Measurements from ENCODE around the gene CRYBA2.

Gene CRYBA2

GRCh38 chr2:219009294-219009693 is 16.1 kb upstream of the CRYBA2 start:
- Histone ChIP-seq H3K36me3 (ENCODE audit: low read length) (no peaks in the 10 kb centered on the region), H3K79me2 (ENCODE audit: insufficient read depth, low read length) (no peaks in the 10 kb centered on the region), H3K4me3 (ENCODE audit: insufficient read depth, low read length, poor library complexity, severe bottlenecking) (no peak overlapping the region), H3K27ac (ENCODE audit: low read depth, low read length) (no peak overlapping the region), H4K20me1 (ENCODE audit: low read depth, low read length) (no peaks in the 10 kb centered on the region), H2AFZ (ENCODE audit: low read depth, low read length, severe bottlenecking) (no peak overlapping the region), H3K9me3 (ENCODE audit: insufficient read depth, low read length) (no peaks in the 10 kb centered on the region), H3K4me2 (ENCODE audit: low read depth, low read length, poor library complexity, severe bottlenecking) (no peak overlapping the region), H3K9me2 (replicated peaks; ENCODE audit: insufficient read depth, low read length) (no peaks in the 10 kb centered on the region), H3K9ac (ENCODE audit: low read length) (no peak overlapping the region), H3F3A (ENCODE audit: insufficient read depth) (no peaks in the 10 kb centered on the region), H3K27me3 (ENCODE audit: low read length) (no peaks in the 10 kb centered on the region)
- no peak for TF ChIP-seq CTCF (IDR thresholded peaks at IDR 0.05; ENCODE audit: insufficient read depth, low read length, poor library complexity, severe bottlenecking)
- TF ChIP-seq EZH2phosphoT487 (conservative IDR thresholded peaks at IDR 0.05; ENCODE audit: low read length) = no peak

GRCh38 chr2:219003979-219004378 is 10.8 kb upstream of the CRYBA2 start:
- no peaks in the 10 kb centered on the region for H3K36me3 ChIP-seq (ENCODE audit: low read length)
- no peak overlapping the region for H3K9ac ChIP-seq (ENCODE audit: low read length)
- no peaks in the 10 kb centered on the region for H3K9me2 ChIP-seq (replicated peaks; ENCODE audit: insufficient read depth, low read length)
- no peaks in the 10 kb centered on the region for H3K79me2 ChIP-seq (ENCODE audit: insufficient read depth, low read length)
- H3K27me3 ChIP-seq (ENCODE audit: low read length) = no peaks in the 10 kb centered on the region
- H4K20me1 ChIP-seq (ENCODE audit: low read depth, low read length) = no peaks in the 10 kb centered on the region
- TF ChIP-seq CTCF (IDR thresholded peaks at IDR 0.05; ENCODE audit: insufficient read depth, low read length, poor library complexity, severe bottlenecking) = no peak
- TF ChIP-seq EZH2phosphoT487 (conservative IDR thresholded peaks at IDR 0.05; ENCODE audit: low read length) = no peak
- no peak overlapping the region for H2AFZ ChIP-seq (ENCODE audit: low read depth, low read length, severe bottlenecking)
- no peaks in the 10 kb centered on the region for H3F3A ChIP-seq (ENCODE audit: insufficient read depth)
- H3K4me2 ChIP-seq (ENCODE audit: low read depth, low read length, poor library complexity, severe bottlenecking) = no peak overlapping the region
- no peak overlapping the region for H3K27ac ChIP-seq (ENCODE audit: low read depth, low read length)
- H3K9me3 ChIP-seq (ENCODE audit: insufficient read depth, low read length) = no peaks in the 10 kb centered on the region
- no peak overlapping the region for H3K4me3 ChIP-seq (ENCODE audit: insufficient read depth, low read length, poor library complexity, severe bottlenecking)

GRCh38 chr2:219003267-219003634 is 10.0 kb upstream of the CRYBA2 start:
- Histone ChIP-seq H3K27me3 (ENCODE audit: low read length) (no peaks in the 10 kb centered on the region), H4K20me1 (ENCODE audit: low read depth, low read length) (no peaks in the 10 kb centered on the region), H3K9me2 (replicated peaks; ENCODE audit: insufficient read depth, low read length) (no peaks in the 10 kb centered on the region), H3K4me2 (ENCODE audit: low read depth, low read length, poor library complexity, severe bottlenecking) (no peak overlapping the region), H3K4me3 (ENCODE audit: insufficient read depth, low read length, poor library complexity, severe bottlenecking) (no peak overlapping the region), H3K27ac (ENCODE audit: low read depth, low read length) (no peak overlapping the region), H2AFZ (ENCODE audit: low read depth, low read length, severe bottlenecking) (no peak overlapping the region), H3K9me3 (ENCODE audit: insufficient read depth, low read length) (no peaks in the 10 kb centered on the region), H3K36me3 (ENCODE audit: low read length) (no peaks in the 10 kb centered on the region), H3K79me2 (ENCODE audit: insufficient read depth, low read length) (no peaks in the 10 kb centered on the region), H3F3A (ENCODE audit: insufficient read depth) (no peaks in the 10 kb centered on the region), H3K9ac (ENCODE audit: low read length) (no peak overlapping the region)
- no peak for TF ChIP-seq EZH2phosphoT487 (conservative IDR thresholded peaks at IDR 0.05; ENCODE audit: low read length)
- no peak for TF ChIP-seq CTCF (IDR thresholded peaks at IDR 0.05; ENCODE audit: insufficient read depth, low read length, poor library complexity, severe bottlenecking)
